HCT116 (cell line): ENCODE measurements around the gene SAMD4A.

Source experiments
- CEBPB ChIP-seq: IDR thresholded peaks from 2 replicates; pipeline ENCODE4 v1.6.1; 2012; ENCODE audit warnings: low read depth
- EGR1 ChIP-seq: IDR thresholded peaks from 2 replicates; pipeline ENCODE4 v1.6.1; 2012; ENCODE audit warnings: low read depth
- EZH2 ChIP-seq: fragments of 200-600 bp; sonication (generic); IDR thresholded peaks from 2 replicates; pipeline ENCODE4 v1.6.1; 2017; ENCODE audit warnings: antibody characterized with exemption, mixed run types
- MAX ChIP-seq: IDR thresholded peaks from 2 replicates; pipeline ENCODE4 v1.6.1; 2012
- POLR2A ChIP-seq: IDR thresholded peaks from 2 replicates; pipeline ENCODE4 v1.7.0; 2011; ENCODE audit warnings: borderline replicate concordance; ENCODE audit not compliant: insufficient read depth, insufficient read length; ENCODE audit errors: extremely low read depth
- POLR2AphosphoS5 ChIP-seq: IDR thresholded peaks from 2 replicates; pipeline ENCODE4 v1.6.1; 2011; ENCODE audit warnings: mild to moderate bottlenecking, low read depth, low read length, moderate library complexity
- RAD21 ChIP-seq: IDR thresholded peaks from 2 replicates; pipeline ENCODE4 v1.6.1; 2012; ENCODE audit warnings: low read depth, mild to moderate bottlenecking
- SIN3A ChIP-seq: IDR thresholded peaks from 2 replicates; pipeline ENCODE4 v1.6.1; 2012; ENCODE audit warnings: low read depth
- SP1 ChIP-seq: IDR thresholded peaks from 2 replicates; pipeline ENCODE4 v1.6.1; 2012; ENCODE audit warnings: low read depth
- SRF ChIP-seq: IDR thresholded peaks from 2 replicates; pipeline ENCODE4 v1.6.1; 2012; ENCODE audit warnings: low read depth
- YY1 ChIP-seq: IDR thresholded peaks from 2 replicates; pipeline ENCODE4 v1.6.1; 2011; ENCODE audit warnings: low read length, low read depth, moderate library complexity, mild to moderate bottlenecking; ENCODE audit not compliant: insufficient replicate concordance; ENCODE audit errors: extremely low read depth
- TF ChIP-seq, protein P1 (sequence below), 3 experiments: fragments of 200-600 bp in 1 of 3; sonication (generic) in 1 of 3; IDR thresholded peaks in 2 of 3; conservative IDR thresholded peaks in 1 of 3; 2 replicates each; pipeline ENCODE4 v1.5.1; 2012 to 2017; ENCODE audit warnings: low read depth in 2 of 3, low read length in 2 of 3, antibody characterized with exemption in 1 of 3, borderline replicate concordance in 1 of 3, control low read depth in 1 of 3, mild to moderate bottlenecking in 1 of 3, mixed read lengths in 1 of 3, mixed run types in 1 of 3, moderate library complexity in 1 of 3; ENCODE audit not compliant: insufficient read depth in 1 of 3
- TF ChIP-seq, protein P2 (sequence below): IDR thresholded peaks from 2 replicates; pipeline ENCODE4 v1.6.1; 2012; ENCODE audit warnings: low read depth

DNA sequence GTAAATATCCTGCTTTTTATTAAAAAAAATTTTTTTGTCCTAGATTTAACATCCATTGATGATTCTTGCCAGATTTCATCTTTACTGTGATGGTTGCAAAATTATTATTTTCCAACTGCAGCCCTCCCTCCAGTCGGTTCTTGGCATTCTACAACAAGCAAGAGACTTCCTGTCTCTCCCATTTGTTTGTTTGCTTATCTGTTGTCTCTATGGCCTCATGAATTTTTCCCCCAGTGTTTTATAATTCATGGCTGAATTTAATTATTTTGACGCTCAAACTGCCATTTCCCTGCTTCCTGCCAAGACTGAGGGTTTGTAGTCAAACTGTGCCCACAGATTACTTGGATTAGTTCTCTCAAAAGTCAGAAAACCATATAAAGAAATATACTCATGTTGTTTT, 31.3 kb upstream of the SAMD4A start:
- TF ChIP-seq, protein P1, sequence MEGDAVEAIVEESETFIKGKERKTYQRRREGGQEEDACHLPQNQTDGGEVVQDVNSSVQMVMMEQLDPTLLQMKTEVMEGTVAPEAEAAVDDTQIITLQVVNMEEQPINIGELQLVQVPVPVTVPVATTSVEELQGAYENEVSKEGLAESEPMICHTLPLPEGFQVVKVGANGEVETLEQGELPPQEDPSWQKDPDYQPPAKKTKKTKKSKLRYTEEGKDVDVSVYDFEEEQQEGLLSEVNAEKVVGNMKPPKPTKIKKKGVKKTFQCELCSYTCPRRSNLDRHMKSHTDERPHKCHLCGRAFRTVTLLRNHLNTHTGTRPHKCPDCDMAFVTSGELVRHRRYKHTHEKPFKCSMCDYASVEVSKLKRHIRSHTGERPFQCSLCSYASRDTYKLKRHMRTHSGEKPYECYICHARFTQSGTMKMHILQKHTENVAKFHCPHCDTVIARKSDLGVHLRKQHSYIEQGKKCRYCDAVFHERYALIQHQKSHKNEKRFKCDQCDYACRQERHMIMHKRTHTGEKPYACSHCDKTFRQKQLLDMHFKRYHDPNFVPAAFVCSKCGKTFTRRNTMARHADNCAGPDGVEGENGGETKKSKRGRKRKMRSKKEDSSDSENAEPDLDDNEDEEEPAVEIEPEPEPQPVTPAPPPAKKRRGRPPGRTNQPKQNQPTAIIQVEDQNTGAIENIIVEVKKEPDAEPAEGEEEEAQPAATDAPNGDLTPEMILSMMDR (IDR thresholded peaks at IDR 0.05 in 2 of 3, conservative IDR thresholded peaks at IDR 0.05 in 1 of 3; ENCODE audit: borderline replicate concordance in 1 of 3, insufficient read depth in 1 of 3, low read depth in 2 of 3, low read length in 2 of 3): no peak
- no peak for TF ChIP-seq RAD21
- no peak for TF ChIP-seq POLR2A
- TF ChIP-seq SIN3A: no peak
- TF ChIP-seq EGR1: no peak
- TF ChIP-seq POLR2AphosphoS5: no peak
- TF ChIP-seq EZH2: no peak
- TF ChIP-seq MAX: no peak
- TF ChIP-seq, protein P2, sequence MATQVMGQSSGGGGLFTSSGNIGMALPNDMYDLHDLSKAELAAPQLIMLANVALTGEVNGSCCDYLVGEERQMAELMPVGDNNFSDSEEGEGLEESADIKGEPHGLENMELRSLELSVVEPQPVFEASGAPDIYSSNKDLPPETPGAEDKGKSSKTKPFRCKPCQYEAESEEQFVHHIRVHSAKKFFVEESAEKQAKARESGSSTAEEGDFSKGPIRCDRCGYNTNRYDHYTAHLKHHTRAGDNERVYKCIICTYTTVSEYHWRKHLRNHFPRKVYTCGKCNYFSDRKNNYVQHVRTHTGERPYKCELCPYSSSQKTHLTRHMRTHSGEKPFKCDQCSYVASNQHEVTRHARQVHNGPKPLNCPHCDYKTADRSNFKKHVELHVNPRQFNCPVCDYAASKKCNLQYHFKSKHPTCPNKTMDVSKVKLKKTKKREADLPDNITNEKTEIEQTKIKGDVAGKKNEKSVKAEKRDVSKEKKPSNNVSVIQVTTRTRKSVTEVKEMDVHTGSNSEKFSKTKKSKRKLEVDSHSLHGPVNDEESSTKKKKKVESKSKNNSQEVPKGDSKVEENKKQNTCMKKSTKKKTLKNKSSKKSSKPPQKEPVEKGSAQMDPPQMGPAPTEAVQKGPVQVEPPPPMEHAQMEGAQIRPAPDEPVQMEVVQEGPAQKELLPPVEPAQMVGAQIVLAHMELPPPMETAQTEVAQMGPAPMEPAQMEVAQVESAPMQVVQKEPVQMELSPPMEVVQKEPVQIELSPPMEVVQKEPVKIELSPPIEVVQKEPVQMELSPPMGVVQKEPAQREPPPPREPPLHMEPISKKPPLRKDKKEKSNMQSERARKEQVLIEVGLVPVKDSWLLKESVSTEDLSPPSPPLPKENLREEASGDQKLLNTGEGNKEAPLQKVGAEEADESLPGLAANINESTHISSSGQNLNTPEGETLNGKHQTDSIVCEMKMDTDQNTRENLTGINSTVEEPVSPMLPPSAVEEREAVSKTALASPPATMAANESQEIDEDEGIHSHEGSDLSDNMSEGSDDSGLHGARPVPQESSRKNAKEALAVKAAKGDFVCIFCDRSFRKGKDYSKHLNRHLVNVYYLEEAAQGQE: no peak
- no peak for TF ChIP-seq SRF
- no peak for TF ChIP-seq SP1
- no peak for TF ChIP-seq YY1
- TF ChIP-seq CEBPB: no peak
